ENCODE data around the gene NTM. TPM values are rescaled to one million over a fixed set of nuclear protein-coding genes. Genes with fewer than 3 reads are reported as not detected.

NTM gene
- total RNA-seq, 2 donors from 2014 or later: not detected

DNA sequence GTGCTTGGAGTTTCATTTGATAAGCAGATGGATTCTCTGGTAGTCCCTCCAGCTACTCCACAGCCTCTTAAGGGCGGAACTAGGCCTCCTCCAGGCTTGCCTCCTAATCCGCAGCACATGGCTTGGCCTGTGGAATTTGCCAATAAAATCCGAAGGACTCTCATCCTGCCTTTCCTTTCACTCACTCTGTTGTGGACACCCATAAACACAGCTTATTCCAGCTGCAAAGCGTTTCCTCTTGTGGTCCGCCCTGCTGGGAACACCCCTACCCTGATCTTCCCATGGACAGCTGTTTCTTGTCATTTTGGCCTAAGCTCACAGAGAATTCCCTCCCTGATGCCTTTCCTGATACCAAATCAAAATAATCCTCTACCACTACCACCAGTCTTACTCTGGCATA lies 546.2 kb downstream of the NTM start:
- H3K27me3 Mint-ChIP-seq (ENCODE audit: low read depth): peaks cover 14% of the 10 kb centered on the region
- DNase-seq (no peak), ATAC-seq (replicated peaks in 1 of 2) (no peak)
- H3K4me3 Mint-ChIP-seq: no peak overlapping the region
- H3K27ac Mint-ChIP-seq: no peak overlapping the region
- H3K36me3 Mint-ChIP-seq (ENCODE audit: insufficient read depth in 2 of 2): peaks cover 0 to 2% of the 10 kb centered on the region in 2 donors
- H3K9me3 Mint-ChIP-seq: peaks cover 0 to 2% of the 10 kb centered on the region in 2 donors
- no peaks in the 10 kb centered on the region for H3K4me1 Mint-ChIP-seq (ENCODE audit: low read depth)

DNA sequence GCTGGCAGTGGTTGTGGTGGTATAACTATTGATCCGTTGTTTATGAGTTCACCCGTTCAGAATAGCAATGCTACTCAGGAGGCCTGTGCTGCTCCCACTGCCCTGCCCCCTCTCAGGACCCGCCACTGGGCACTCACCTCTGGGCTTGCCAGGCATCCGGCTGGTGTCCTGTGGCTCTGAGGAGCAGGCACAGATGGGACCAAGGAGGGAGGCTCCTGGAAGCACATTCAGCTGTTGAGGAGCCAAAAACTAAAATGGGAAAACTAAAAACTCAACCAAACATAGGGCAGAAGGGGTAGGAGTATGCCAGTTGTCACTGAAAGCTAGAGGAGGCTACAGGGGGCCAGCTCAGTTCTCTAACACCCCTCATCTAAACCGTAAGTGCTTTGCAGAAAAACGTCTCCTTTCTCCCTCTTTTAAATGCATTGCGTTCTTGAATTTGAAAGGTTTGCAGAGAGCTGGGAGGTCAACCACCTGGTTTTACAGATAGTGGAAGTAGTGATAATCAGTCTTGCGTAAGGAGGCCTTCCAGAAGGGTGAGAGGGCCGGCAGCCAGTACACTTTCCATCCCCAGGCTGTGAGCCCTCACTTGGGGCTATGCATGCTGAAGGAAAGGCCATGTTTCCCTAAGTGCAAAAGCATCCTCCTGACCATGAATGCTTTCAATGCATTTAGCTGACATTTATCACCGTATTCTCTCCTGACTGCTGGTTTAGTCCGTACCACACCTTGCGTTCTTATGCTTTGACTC lies 547.4 kb downstream of the NTM start:
- no peak for DNase-seq
- Mint-ChIP-seq H3K36me3 (ENCODE audit: insufficient read depth in 2 of 2) (peaks cover 0 to 2% of the 10 kb centered on the region in 2 donors), H3K27ac (no peak overlapping the region), H3K4me1 (ENCODE audit: low read depth) (no peaks in the 10 kb centered on the region), H3K27me3 (ENCODE audit: low read depth) (peaks cover 4% of the 10 kb centered on the region), H3K4me3 (no peak overlapping the region), H3K9me3 (peaks cover 0 to 2% of the 10 kb centered on the region in 2 donors)
- no peak for ATAC-seq (replicated peaks in 1 of 2)

DNA sequence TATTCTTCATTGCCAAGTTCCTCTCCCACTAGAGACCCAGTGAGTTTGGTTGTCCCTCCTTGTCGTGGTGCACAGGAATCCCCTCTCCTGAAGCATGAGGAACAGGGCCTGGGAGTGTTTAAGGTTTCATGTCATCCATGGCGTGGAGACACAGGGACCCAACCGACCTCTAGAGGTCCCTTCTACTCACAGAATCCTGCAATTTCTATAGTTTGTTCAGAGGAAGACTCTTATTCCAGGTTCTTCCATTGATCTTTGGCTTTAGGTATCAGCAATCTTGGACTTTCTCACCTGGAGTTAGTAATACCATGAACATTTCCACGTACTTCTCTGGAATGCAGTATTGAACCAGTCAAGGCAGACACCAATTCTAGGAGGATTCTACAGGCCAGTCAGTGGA lies 548.2 kb downstream of the NTM start:
- ATAC-seq (replicated peaks in 1 of 2) (no peak), DNase-seq (no peak)
- H3K4me1 Mint-ChIP-seq (ENCODE audit: low read depth): no peaks in the 10 kb centered on the region
- H3K36me3 Mint-ChIP-seq (ENCODE audit: insufficient read depth in 2 of 2): peaks cover 0 to 2% of the 10 kb centered on the region in 2 donors
- no peak overlapping the region for H3K27ac Mint-ChIP-seq
- no peaks in the 10 kb centered on the region for H3K27me3 Mint-ChIP-seq (ENCODE audit: low read depth)
- H3K9me3 Mint-ChIP-seq: peaks cover 0 to 2% of the 10 kb centered on the region in 2 donors
- no peak overlapping the region for H3K4me3 Mint-ChIP-seq

DNA sequence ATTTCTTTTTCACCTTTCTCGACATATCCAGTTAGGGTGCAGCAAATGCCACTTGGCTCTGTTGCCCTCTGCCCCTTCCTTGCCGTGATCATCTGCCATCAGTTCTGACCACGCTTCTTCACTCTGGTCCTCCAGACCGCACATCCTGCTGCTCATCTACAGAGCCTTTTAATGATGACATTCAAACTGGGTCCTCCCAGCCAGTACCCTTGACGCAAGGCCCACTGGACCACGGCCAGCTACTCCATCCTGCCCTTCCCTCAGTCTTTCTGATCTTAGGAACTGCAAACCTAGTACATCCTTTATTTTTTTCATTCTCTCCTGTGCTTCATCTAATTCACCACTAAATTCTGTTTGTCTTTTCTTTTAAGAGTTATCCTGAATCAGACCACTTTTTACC lies 551.8 kb downstream of the NTM start:
- Mint-ChIP-seq H3K9me3 (peaks cover 0 to 2% of the 10 kb centered on the region in 2 donors), H3K27ac (no peak overlapping the region), H3K36me3 (ENCODE audit: insufficient read depth in 2 of 2) (no peaks in the 10 kb centered on the region), H3K4me1 (ENCODE audit: low read depth) (no peaks in the 10 kb centered on the region), H3K4me3 (no peak overlapping the region), H3K27me3 (ENCODE audit: low read depth) (no peaks in the 10 kb centered on the region)
- no peak for DNase-seq
- ATAC-seq (replicated peaks in 1 of 2): no peak

DNA sequence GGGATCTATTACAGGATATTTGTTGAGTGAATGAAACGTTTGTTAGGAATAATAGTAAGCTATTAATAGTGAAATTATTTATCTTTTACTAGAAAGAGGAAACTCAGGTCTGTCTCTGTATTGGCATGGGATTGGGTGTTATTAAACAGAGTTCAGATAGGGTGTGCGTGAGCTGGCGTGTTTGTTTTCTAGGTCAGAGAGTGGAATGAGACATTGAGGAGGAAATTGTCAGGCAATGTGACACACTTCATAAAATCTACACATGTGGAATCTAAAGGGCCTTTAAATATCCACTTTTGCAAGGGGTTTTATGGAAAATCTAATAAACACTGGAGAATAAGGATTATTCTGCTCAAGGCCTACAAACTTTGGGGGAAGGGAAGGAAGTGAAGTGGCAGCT lies 552.9 kb downstream of the NTM start:
- Mint-ChIP-seq H3K9me3 (peaks cover 0 to 2% of the 10 kb centered on the region in 2 donors), H3K36me3 (ENCODE audit: insufficient read depth in 2 of 2) (no peaks in the 10 kb centered on the region), H3K27ac (no peak overlapping the region), H3K27me3 (ENCODE audit: low read depth) (no peaks in the 10 kb centered on the region), H3K4me3 (no peak overlapping the region), H3K4me1 (ENCODE audit: low read depth) (no peaks in the 10 kb centered on the region)
- no peak for ATAC-seq (replicated peaks in 1 of 2)
- DNase-seq: no peak

DNA sequence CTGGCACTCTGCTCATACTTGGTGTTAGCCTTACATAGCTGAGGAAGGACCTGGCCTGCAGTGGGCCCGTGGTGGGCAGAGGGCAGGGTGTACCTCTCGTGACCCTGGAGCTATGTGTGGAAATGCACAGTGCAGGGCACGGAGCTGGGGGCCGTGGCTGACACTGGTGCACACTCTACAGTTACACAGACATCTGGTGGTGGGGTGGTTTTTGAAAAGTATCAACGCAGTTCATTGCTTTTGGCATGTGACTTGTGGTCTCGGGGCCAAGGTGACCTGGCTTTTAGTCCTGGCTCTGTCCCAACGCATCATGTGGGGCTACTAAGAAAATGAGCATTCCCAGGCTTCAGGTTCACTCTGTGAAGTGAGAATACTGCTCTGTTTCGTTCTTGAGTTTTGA lies 553.6 kb downstream of the NTM start:
- Mint-ChIP-seq H3K4me1 (ENCODE audit: low read depth) (no peaks in the 10 kb centered on the region), H3K36me3 (ENCODE audit: insufficient read depth in 2 of 2) (no peaks in the 10 kb centered on the region), H3K27me3 (ENCODE audit: low read depth) (no peaks in the 10 kb centered on the region), H3K4me3 (no peak overlapping the region), H3K27ac (no peak overlapping the region), H3K9me3 (peaks cover 0 to 2% of the 10 kb centered on the region in 2 donors)
- DNase-seq: no peak
- ATAC-seq (replicated peaks in 1 of 2): no peak

DNA sequence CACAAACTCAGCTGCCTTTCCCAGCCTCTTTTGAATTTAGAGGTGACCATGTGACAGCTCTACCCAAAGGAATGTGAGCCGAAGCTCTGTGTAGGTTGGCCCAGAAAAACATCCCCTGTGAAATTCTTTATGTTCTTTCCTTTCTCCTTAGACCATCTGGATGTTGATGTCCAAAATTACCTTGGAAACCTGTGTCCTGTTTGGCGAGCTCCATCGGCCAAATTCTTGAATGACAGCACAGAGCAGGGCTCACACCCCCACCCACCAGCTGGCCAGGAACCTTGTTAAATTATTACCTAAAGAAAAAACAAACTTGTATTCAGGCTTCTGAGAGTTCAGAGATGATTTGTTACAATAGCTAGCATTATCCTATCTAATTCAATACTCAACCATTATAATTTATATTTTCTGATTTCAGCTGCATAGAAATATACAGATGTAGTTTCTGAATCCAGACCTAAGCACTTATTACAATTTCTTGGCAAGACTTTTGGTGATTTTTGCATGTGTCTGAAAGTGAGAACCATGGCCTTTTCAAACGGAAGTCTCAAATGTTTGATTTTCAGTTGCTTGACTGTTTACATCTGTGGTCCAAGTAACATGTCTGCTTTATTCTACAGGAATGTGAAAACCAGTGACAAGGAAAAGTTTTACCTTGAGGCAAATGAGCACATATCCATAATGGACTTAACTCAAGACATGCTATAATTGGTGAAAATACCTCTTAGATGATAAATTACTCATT lies 554.2 kb downstream of the NTM start:
- no peaks in the 10 kb centered on the region for H3K27me3 Mint-ChIP-seq (ENCODE audit: low read depth)
- no peak overlapping the region for H3K4me3 Mint-ChIP-seq
- H3K4me1 Mint-ChIP-seq (ENCODE audit: low read depth): no peaks in the 10 kb centered on the region
- DNase-seq (no peak), ATAC-seq (replicated peaks in 1 of 2) (no peak)
- H3K36me3 Mint-ChIP-seq (ENCODE audit: insufficient read depth in 2 of 2): no peaks in the 10 kb centered on the region
- no peak overlapping the region for H3K27ac Mint-ChIP-seq
- peaks cover 0 to 2% of the 10 kb centered on the region in 2 donors for H3K9me3 Mint-ChIP-seq

DNA sequence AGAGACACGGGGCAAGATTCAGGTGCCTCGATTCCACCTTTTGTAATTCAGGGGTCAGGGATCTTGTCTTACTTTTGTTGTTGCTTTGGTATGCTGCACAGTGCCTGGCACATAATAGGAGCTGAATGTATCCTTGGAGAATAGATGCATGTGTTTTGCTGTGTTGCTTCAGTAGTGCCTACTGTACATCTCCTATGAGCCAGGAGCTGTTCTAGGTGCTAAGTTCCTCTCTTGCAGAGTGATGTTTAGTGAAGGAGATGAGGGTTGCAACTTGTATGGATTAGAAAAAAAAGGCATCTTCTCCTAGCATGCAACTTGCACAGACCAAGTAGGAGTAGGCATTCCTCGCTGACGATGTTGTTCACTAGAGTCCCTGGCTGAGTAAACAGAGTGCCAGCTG lies 555.4 kb downstream of the NTM start:
- H3K4me1 Mint-ChIP-seq (ENCODE audit: low read depth): no peaks in the 10 kb centered on the region

DNA sequence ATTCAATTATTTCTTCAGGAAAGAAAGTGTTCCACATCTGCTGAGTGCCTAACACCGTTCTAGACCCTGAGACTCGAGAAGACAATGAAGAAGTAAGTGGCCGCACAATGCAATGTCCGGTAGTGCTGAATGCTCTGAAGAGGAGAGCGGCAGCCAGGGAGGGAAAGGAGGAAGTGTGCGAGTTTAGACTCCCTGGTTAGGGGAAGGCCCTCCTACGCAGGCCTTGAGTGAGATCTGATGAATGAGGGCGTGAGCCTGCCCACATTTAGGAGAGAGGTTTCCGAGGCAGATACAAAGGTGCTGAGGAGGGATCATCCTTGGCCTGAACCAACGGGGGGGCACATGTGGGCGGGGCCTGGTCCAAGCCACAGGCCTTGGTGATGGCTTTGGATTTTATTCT lies 558.6 kb downstream of the NTM start:
- ATAC-seq (replicated peaks in 1 of 2) (no peak), DNase-seq (no peak)
- Mint-ChIP-seq H3K9me3 (peaks cover 0 to 2% of the 10 kb centered on the region in 2 donors), H3K4me1 (ENCODE audit: low read depth) (no peaks in the 10 kb centered on the region), H3K36me3 (ENCODE audit: insufficient read depth in 2 of 2) (no peaks in the 10 kb centered on the region), H3K27ac (no peak overlapping the region), H3K4me3 (no peak overlapping the region), H3K27me3 (ENCODE audit: low read depth) (no peaks in the 10 kb centered on the region)

More for the DNA sequence above, 555.4 kb downstream of the NTM start:
- ATAC-seq (replicated peaks in 1 of 2) (no peak), DNase-seq (no peak)
- H3K27ac Mint-ChIP-seq: no peak overlapping the region
- H3K36me3 Mint-ChIP-seq (ENCODE audit: insufficient read depth in 2 of 2): no peaks in the 10 kb centered on the region
- H3K4me3 Mint-ChIP-seq: no peak overlapping the region
- H3K9me3 Mint-ChIP-seq: peaks cover 0 to 2% of the 10 kb centered on the region in 2 donors
- no peaks in the 10 kb centered on the region for H3K27me3 Mint-ChIP-seq (ENCODE audit: low read depth)

DNA sequence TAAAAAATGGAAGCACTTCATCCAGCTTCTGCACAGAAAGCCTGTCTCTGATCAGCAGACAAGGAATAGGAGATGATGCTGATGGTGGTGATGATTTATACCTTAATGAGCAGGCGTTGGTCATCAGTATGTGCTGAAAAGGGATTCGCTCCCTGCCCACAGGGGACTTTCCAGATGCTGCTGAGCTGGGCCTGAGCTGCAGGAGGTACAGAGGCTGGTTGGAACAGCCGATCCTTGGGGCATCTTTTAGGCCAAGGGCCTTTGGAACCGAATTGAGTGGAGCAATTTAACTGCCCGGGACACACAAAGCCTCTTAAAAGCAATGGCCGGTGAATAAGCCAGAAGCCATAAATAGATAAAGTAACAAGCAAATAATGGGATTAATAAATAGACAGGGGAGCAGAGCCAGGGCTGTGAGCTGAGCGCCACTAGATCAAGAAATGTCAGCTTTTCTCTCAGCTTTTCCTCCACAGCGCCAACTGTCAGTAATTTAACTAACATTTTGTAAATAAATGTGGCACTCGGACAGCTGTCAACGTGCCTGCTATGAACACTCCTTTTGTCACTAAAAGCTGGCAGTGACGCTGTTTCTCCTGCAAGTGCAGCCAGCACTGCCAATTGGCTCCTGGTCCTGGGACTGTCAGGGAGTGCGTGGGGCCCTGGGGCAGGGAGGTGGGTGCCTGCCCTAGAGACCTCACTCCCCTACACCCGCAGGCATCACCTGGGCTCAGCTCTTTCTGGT lies 562.3 kb downstream of the NTM start:
- Mint-ChIP-seq H3K4me1 (ENCODE audit: low read depth) (no peaks in the 10 kb centered on the region), H3K27me3 (ENCODE audit: low read depth) (no peaks in the 10 kb centered on the region), H3K36me3 (ENCODE audit: insufficient read depth in 2 of 2) (no peaks in the 10 kb centered on the region), H3K4me3 (no peak overlapping the region), H3K27ac (no peak overlapping the region), H3K9me3 (peaks cover 0 to 3% of the 10 kb centered on the region in 2 donors)
- no peak for ATAC-seq (replicated peaks in 1 of 2)
- DNase-seq: no peak

DNA sequence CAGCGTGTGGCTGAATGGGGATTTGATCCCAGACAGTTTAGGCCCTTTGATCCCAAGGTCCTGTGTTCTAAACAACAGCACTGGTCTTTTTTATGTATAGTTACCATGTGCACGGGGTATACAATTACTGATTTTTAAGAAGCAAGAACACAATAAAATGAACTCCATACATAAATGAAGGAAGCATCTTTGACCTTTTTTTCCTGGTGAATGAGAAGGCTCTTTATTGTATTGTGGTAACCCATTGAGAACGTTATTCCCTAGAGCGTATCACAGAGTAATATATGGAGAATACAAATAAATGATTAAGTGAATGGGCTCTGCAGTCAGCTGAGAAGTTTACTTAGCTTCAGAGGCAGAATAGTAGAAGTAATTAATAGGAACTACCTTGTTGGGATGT lies 563.6 kb downstream of the NTM start:
- no peak for DNase-seq
- Mint-ChIP-seq H3K27me3 (ENCODE audit: low read depth) (no peaks in the 10 kb centered on the region), H3K4me3 (no peak overlapping the region), H3K27ac (no peak overlapping the region), H3K9me3 (peaks cover 0 to 7% of the 10 kb centered on the region in 2 donors), H3K4me1 (ENCODE audit: low read depth) (no peaks in the 10 kb centered on the region), H3K36me3 (ENCODE audit: insufficient read depth in 2 of 2) (no peaks in the 10 kb centered on the region)
- ATAC-seq (replicated peaks in 1 of 2): no peak

DNA sequence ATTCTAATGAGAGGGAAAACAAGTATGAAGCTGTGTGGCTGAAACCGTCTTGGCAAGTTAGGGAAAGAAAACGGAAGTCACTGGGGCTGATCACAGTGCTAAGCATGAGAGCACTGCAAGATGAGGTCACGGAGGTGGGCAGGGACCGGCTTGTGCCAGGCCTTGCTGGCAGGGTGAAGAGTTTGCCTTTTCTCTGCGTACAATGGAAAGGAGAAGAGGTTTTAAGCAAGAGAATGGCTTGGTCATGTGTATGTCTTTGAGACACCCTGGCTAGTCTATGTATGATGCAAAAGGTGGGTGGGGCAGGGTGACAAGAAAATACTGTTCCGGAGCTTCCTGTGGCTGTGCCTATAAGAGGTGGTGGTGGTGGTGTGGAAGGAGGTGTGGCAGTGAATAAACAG lies 567.9 kb downstream of the NTM start:
- H3K4me1 Mint-ChIP-seq (ENCODE audit: low read depth): no peaks in the 10 kb centered on the region
- H3K4me3 Mint-ChIP-seq: no peak overlapping the region
- H3K27me3 Mint-ChIP-seq (ENCODE audit: low read depth): no peaks in the 10 kb centered on the region
- H3K27ac Mint-ChIP-seq: no peak overlapping the region
- ATAC-seq (replicated peaks in 1 of 2) (no peak), DNase-seq (no peak)
- H3K36me3 Mint-ChIP-seq (ENCODE audit: insufficient read depth in 2 of 2): no peaks in the 10 kb centered on the region
- H3K9me3 Mint-ChIP-seq: peaks cover 0 to 12% of the 10 kb centered on the region in 2 donors

DNA sequence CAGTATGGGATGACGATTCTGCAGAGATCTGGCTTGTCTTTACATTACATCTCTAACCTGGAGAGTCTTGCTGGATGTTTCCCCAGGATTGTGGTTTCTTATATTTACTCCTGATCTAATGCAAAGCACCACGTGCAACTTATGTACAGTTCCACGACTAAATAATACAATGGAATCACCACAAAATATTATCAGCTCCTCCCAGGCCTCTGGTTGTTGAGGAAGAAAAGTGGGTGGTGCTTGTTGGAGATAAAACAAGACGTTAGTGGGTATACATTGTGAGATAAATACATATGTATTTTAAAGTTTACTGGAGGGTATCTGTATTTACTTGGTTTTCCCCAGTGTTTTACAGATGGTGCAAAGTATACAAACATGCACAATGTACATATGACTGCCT lies 569.7 kb downstream of the NTM start:
- Mint-ChIP-seq H3K27ac (no peak overlapping the region), H3K4me1 (ENCODE audit: low read depth) (no peaks in the 10 kb centered on the region), H3K36me3 (ENCODE audit: insufficient read depth in 2 of 2) (no peaks in the 10 kb centered on the region), H3K4me3 (no peak overlapping the region), H3K9me3 (peaks cover 0 to 8% of the 10 kb centered on the region in 2 donors), H3K27me3 (ENCODE audit: low read depth) (no peaks in the 10 kb centered on the region)
- ATAC-seq (replicated peaks in 1 of 2) (no peak), DNase-seq (no peak)

Data from activated T-cell treated with anti-CD3 and anti-CD28 coated beads, Interleukin-2, amount 50 U/mL, for 72 hours (primary cell).